ENCODE measurements around the gene PSORS1C1.

Gene PSORS1C1

GRCh38 chr6:31090275-31090972 lies 24.2 kb upstream of the PSORS1C1 start:
- no peak for FAIRE-seq
- TF ChIP-seq CTCF (IDR thresholded peaks at IDR 0.05; ENCODE audit: insufficient read depth, missing control alignments), result no peak

GRCh38 chr6:31090973-31091364 lies 23.6 kb upstream of the PSORS1C1 start:
- no peak for TF ChIP-seq CTCF (IDR thresholded peaks at IDR 0.05; ENCODE audit: insufficient read depth, missing control alignments)
- DNase-seq (ENCODE audit: insufficient read length, low spot score), result no peak
- no peak for FAIRE-seq

More at GRCh38 chr6:31090275-31090972, 24.2 kb upstream of the PSORS1C1 start:
- no peak for DNase-seq (ENCODE audit: insufficient read length, low spot score)

- FAIRE-seq (no peak), DNase-seq (ENCODE audit: insufficient read length, low spot score) (no peak)
- no peak for TF ChIP-seq CTCF (IDR thresholded peaks at IDR 0.05; ENCODE audit: insufficient read depth, missing control alignments)
Measured at GRCh38 chr6:31091680-31092079, 22.9 kb upstream of the PSORS1C1 start.

- no peak for TF ChIP-seq CTCF (IDR thresholded peaks at IDR 0.05; ENCODE audit: insufficient read depth, missing control alignments)
- FAIRE-seq (no peak), DNase-seq (ENCODE audit: insufficient read length, low spot score) (no peak)
Measured at GRCh38 chr6:31092238-31092637, 22.4 kb upstream of the PSORS1C1 start.

DNA sequence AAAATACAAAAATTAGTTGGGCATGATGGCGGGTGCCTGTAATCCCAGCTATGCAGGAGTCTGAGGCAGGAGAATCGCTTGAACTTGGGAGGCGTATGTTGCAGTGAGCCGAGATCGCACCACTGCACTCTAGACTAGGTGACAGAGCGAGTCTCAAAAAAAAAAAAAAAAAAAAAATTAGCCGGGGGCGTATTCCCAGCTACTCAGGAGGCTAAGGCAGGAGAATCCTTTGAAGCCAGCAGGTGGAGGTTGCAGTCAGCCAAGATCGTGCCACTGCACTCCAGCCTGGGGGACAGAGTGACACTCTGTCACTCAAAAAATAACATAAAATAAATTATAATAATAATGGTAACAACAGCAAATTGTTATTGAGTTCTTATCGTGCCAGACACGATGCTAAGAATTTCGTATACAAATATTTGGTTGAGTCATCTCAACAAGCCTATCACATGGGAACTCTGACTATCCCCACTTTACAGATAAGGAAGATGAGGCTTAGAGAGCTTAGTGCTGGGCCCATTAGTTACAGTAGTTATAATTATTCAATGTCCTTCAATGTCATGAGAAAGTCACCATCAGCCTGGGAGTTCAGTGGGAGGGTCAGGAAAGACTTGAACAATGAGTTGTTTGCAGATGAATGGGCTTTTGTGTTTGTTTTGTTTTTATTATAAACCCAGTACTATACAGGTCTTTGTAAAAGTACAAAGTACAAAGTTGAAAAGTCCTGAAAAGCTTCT lies 21.7 kb upstream of the PSORS1C1 start:
- TF ChIP-seq CTCF (IDR thresholded peaks at IDR 0.05; ENCODE audit: insufficient read depth, missing control alignments), result no peak
- FAIRE-seq (no peak), DNase-seq (ENCODE audit: insufficient read length, low spot score) (no peak)

GRCh38 chr6:31094389-31094881 lies 20.2 kb upstream of the PSORS1C1 start:
- FAIRE-seq, result no peak
- no peak for TF ChIP-seq CTCF (IDR thresholded peaks at IDR 0.05; ENCODE audit: insufficient read depth, missing control alignments)
- no peak for DNase-seq (ENCODE audit: insufficient read length, low spot score)

DNA sequence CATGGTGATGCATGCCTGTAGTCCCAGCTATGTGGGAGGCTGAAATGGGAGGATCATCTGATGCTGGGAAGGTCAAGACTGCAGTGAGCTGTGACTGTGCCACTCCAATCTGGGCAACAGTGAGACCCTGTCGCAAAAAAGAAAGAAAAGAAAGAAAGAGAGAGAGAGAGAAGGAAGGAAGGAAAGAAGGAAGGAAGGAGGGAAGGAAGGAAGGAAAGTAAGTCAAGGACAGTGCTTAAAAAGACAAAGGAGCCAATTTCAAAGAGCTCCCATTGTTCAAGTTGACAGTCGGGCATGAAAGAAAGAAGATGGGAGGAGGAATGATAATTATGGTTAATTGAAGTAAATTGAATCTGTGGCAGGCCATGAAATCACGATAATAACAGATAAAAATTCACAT lies 18.4 kb upstream of the PSORS1C1 start:
- DNase-seq (ENCODE audit: insufficient read length, low spot score), result no peak
- TF ChIP-seq CTCF (IDR thresholded peaks at IDR 0.05; ENCODE audit: insufficient read depth, missing control alignments), result no peak
- no peak for FAIRE-seq

Measured in D721Med (cell line).